Measurements from ENCODE around the gene NOTCH1. TPM values are rescaled to one million over a fixed set of nuclear protein-coding genes. Genes with fewer than 3 reads are reported as not detected.

The NOTCH1 gene
- total RNA-seq, 1 experiment from 2014 or later, result 37.2 TPM

DNA sequence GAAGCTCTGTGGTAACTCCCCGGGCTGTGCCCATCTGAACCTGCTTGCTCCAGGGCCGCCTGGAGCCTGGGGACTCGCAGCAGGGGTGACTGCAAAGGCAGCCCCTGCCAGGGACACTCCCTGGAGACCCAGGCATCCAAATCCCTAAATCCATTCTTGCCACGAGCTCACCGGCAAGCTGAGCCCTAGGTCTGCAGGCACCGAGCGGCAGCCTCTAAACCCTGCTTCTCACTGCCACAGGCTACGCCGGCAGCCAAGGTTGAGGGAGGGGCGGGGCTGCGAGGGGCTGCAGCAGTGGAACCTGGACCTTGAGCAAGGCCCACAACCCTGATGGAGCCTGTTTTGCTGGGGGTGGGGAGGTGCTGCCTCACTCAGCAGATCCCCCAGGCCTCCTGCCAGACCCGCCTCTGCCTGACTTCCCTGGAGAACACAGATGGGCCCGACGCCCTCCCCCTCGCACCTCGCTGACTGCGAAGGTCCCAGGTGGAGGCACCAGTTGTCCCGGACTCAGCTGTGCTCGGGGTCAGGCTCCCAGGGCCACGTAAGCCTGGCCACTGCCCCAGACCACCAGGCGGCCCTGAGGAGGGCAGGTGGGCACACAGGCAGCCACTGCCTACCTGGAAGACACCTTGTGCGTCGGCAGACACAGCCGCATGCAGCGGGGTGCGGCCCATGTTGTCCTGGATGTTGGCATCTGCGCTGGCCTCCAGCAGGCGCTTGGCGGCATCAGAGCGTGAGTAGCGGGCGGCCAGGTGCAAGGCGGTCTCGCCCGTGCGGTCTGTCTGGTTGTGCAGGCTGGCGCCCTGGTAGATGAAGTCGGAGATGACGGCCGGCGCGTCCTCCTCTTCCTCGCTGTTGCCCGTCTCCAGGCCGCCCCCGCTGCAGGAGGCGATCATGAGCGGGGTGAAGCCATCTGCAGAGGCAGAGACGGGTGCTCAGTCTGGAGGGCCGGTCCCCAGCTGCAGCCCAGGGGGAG lies 45.6 kb downstream of the NOTCH1 start:
- no peaks in the 10 kb centered on the region for H3K4me1 ChIP-seq (ENCODE audit: insufficient read depth, low read length, poor library complexity, severe bottlenecking)
- intact Hi-C loops (cut with micrococcal nuclease; ENCODE audit: unreplicated experiment), result no loop called here
- TF ChIP-seq, protein P1, sequence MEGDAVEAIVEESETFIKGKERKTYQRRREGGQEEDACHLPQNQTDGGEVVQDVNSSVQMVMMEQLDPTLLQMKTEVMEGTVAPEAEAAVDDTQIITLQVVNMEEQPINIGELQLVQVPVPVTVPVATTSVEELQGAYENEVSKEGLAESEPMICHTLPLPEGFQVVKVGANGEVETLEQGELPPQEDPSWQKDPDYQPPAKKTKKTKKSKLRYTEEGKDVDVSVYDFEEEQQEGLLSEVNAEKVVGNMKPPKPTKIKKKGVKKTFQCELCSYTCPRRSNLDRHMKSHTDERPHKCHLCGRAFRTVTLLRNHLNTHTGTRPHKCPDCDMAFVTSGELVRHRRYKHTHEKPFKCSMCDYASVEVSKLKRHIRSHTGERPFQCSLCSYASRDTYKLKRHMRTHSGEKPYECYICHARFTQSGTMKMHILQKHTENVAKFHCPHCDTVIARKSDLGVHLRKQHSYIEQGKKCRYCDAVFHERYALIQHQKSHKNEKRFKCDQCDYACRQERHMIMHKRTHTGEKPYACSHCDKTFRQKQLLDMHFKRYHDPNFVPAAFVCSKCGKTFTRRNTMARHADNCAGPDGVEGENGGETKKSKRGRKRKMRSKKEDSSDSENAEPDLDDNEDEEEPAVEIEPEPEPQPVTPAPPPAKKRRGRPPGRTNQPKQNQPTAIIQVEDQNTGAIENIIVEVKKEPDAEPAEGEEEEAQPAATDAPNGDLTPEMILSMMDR (conservative IDR thresholded peaks at IDR 0.05; ENCODE audit: low read depth, low read length), result no peak
- TF ChIP-seq EZH2 (IDR thresholded peaks at IDR 0.05; ENCODE audit: borderline replicate concordance, low read depth, low read length, poor library complexity, severe bottlenecking), result no peak
- no peaks in the 10 kb centered on the region for H3K9me3 ChIP-seq (ENCODE audit: low read depth, low read length, poor library complexity, severe bottlenecking)
- ChIA-PET CTCF (interaction anchor here (0.6 kb wide), 1 partner anchor 14 kb away, joined by 3 read pairs; no protein-coding TSS in a partner anchor), POLR2A (ENCODE audit: low non-redundant PET) (no interaction called here)
- no peak overlapping the region for H3K27ac ChIP-seq (ENCODE audit: low read depth, low read length, poor library complexity, severe bottlenecking)
- H3K36me3 ChIP-seq (ENCODE audit: insufficient read depth, low read length, poor library complexity, severe bottlenecking), result peaks cover 61% of the 10 kb centered on the region
- no TSS peak for BruUV-seq (replicated peaks)
- H3K4me3 ChIP-seq (ENCODE audit: low read depth, low read length, poor library complexity, severe bottlenecking), result no peak overlapping the region
- no peaks in the 10 kb centered on the region for H3K27me3 ChIP-seq (replicated peaks; ENCODE audit: insufficient read depth, low read depth, low read length, poor library complexity)
- DNase-seq (ENCODE audit: low spot score), result no peak

- DNase-seq (ENCODE audit: low spot score), result no peak
- no peak for TF ChIP-seq EZH2 (IDR thresholded peaks at IDR 0.05; ENCODE audit: borderline replicate concordance, low read depth, low read length, poor library complexity, severe bottlenecking)
- TF ChIP-seq, protein P1 (conservative IDR thresholded peaks at IDR 0.05; ENCODE audit: low read depth, low read length), result no peak
- no TSS peak for BruUV-seq (replicated peaks)
- intact Hi-C loops (cut with micrococcal nuclease; ENCODE audit: unreplicated experiment), result no loop called here
- no peak overlapping the region for H3K4me3 ChIP-seq (ENCODE audit: low read depth, low read length, poor library complexity, severe bottlenecking)
- POLR2A ChIA-PET (ENCODE audit: low non-redundant PET), result no interaction called here
- no peak overlapping the region for H3K27ac ChIP-seq (ENCODE audit: low read depth, low read length, poor library complexity, severe bottlenecking)
- H3K36me3 ChIP-seq (ENCODE audit: insufficient read depth, low read length, poor library complexity, severe bottlenecking), result peaks cover 56% of the 10 kb centered on the region
- H3K4me1 ChIP-seq (ENCODE audit: insufficient read depth, low read length, poor library complexity, severe bottlenecking), result no peaks in the 10 kb centered on the region
- H3K9me3 ChIP-seq (ENCODE audit: low read depth, low read length, poor library complexity, severe bottlenecking), result no peaks in the 10 kb centered on the region
- CTCF ChIA-PET, result interaction anchor here (0.6 kb wide), 1 partner anchor 13 kb away, joined by 3 read pairs; no protein-coding TSS in a partner anchor
- no peaks in the 10 kb centered on the region for H3K27me3 ChIP-seq (replicated peaks; ENCODE audit: insufficient read depth, low read depth, low read length, poor library complexity)
These were observed 46.5 kb downstream of the NOTCH1 start for GRCh38 chr9:136499071-136499934.

GRCh38 chr9:136497916-136498695 lies 47.7 kb downstream of the NOTCH1 start:
- POLR2A ChIA-PET (ENCODE audit: low non-redundant PET), result no interaction called here
- no TSS peak for BruUV-seq (replicated peaks)
- intact Hi-C loops (cut with micrococcal nuclease; ENCODE audit: unreplicated experiment), result no loop called here
- no peak overlapping the region for H3K4me3 ChIP-seq (ENCODE audit: low read depth, low read length, poor library complexity, severe bottlenecking)
- TF ChIP-seq EZH2 (IDR thresholded peaks at IDR 0.05; ENCODE audit: borderline replicate concordance, low read depth, low read length, poor library complexity, severe bottlenecking), result no peak
- TF ChIP-seq, protein P1 (conservative IDR thresholded peaks at IDR 0.05; ENCODE audit: low read depth, low read length), result no peak
- H3K4me1 ChIP-seq (ENCODE audit: insufficient read depth, low read length, poor library complexity, severe bottlenecking), result no peaks in the 10 kb centered on the region
- no peaks in the 10 kb centered on the region for H3K27me3 ChIP-seq (replicated peaks; ENCODE audit: insufficient read depth, low read depth, low read length, poor library complexity)
- peaks cover 54% of the 10 kb centered on the region for H3K36me3 ChIP-seq (ENCODE audit: insufficient read depth, low read length, poor library complexity, severe bottlenecking)
- DNase-seq (ENCODE audit: low spot score), result no peak
- no peak overlapping the region for H3K27ac ChIP-seq (ENCODE audit: low read depth, low read length, poor library complexity, severe bottlenecking)
- CTCF ChIA-PET, result no interaction called here
- H3K9me3 ChIP-seq (ENCODE audit: low read depth, low read length, poor library complexity, severe bottlenecking), result no peaks in the 10 kb centered on the region

Data from A673 (cell line).